Tibial nerve (tissue), 4 donors: Measurements from ENCODE around the gene SYT5. TPM values are rescaled to one million over a fixed set of nuclear protein-coding genes. Genes with fewer than 3 reads are reported as not detected.
A peak's percentile ranks its signal among the peaks of the same experiment; 100 is the strongest.

Source experiments
- DNase-seq, 2 donors: peaks; one replicate each; pipeline ENCODE4 v3.0.0-alpha.2; 2019; ENCODE audit warnings: low spot score in 2 of 2
- H3K27ac ChIP-seq, 4 donors: fragments of 200-600 bp; sonication (generic) in 3 of 4; one replicate each; pipeline ENCODE4 v1.5.1; 2017 to 2019; ENCODE audit warnings: mild to moderate bottlenecking in 1 of 4
- H3K27me3 ChIP-seq, 2 donors: fragments of 200-600 bp; sonication (generic) in 1 of 2; one replicate each; pipeline versions ENCODE4 v1.5.1 to v1.6.0; 2017 to 2019
- H3K36me3 ChIP-seq, 3 donors: fragments of 200-600 bp; sonication (generic); one replicate each; pipeline ENCODE4 v1.5.1; 2018 to 2019
- H3K4me1 ChIP-seq, 4 donors: fragments of 200-600 bp; sonication (generic) in 3 of 4; one replicate each; pipeline ENCODE4 v1.5.1; 2017 to 2019
- H3K4me3 ChIP-seq, 4 donors: fragments of 200-600 bp; sonication (generic) in 3 of 4; one replicate each; pipeline ENCODE4 v1.5.1; 2017 to 2019; ENCODE audit warnings: mild to moderate bottlenecking in 1 of 4, moderate library complexity in 1 of 4
- H3K9me3 ChIP-seq, 4 donors: fragments of 200-600 bp; sonication (generic) in 3 of 4; one replicate each; pipeline ENCODE4 v1.5.1; 2017 to 2019
- CTCF ChIP-seq, 5 experiments: fragments of 200-600 bp in 3 of 5; fragments of 450-650 bp in 2 of 5; sonication (generic) in 3 of 5; IDR thresholded peaks; one replicate each; pipeline ENCODE4 v1.5.1; 2016 to 2019; ENCODE audit warnings: antibody characterized with exemption in 5 of 5, mild to moderate bottlenecking in 3 of 5, moderate library complexity in 2 of 5
- EP300 ChIP-seq, 2 donors: sonication (generic); formaldehyde crosslinking; IDR thresholded peaks; one replicate each; pipeline ENCODE4 v1.6.1; 2017; ENCODE audit warnings: antibody characterized with exemption in 2 of 2, mild to moderate bottlenecking in 1 of 2
- POLR2A ChIP-seq, 2 donors: fragments of 450-650 bp; IDR thresholded peaks; one replicate each; pipeline ENCODE4 v1.6.1; 2017; ENCODE audit warnings: antibody characterized with exemption in 2 of 2, mild to moderate bottlenecking in 2 of 2, moderate library complexity in 2 of 2
- WGBS, 2 donors: methylation state at CpG; one replicate each; pipeline ENCODE4 v1.1.5; 2018; 5-methylcytosine and 5-hydroxymethylcytosine counted together
- total RNA-seq, 4 donors: library from RNA; depleted of rRNA; stranded (reverse); fragments of >200 nt; gene quantifications; one replicate each; pipeline ENCODE4 v1.1.0, GENCODE V29; 2016

Gene SYT5
- total RNA-seq, 4 donors from 2014 or later = not detected

- no peak for DNase-seq
- Histone ChIP-seq H3K9me3 (no peaks in the 10 kb centered on the region), H3K27me3 (peaks cover 0 to 99% of the 10 kb centered on the region in 2 donors), H3K36me3 (no peaks in the 10 kb centered on the region), H3K4me1 (peaks cover 0 to 31% (median 9%) of the 10 kb centered on the region in 4 donors), H3K4me3 (no peak overlapping the region), H3K27ac (no peak overlapping the region)
- 66 to 70% methylated on average over 4 of the region's 4 CpGs for WGBS, 2 donors
- TF ChIP-seq POLR2A (IDR thresholded peaks at IDR 0.05) (no peak), EP300 (IDR thresholded peaks at IDR 0.05) (no peak), CTCF (IDR thresholded peaks at IDR 0.05) (no peak)
These were observed 11.0 kb downstream of the SYT5 start for GRCh38 chr19:55169136-55169535.

- peaks cover 0 to 16% (median 2%) of the 10 kb centered on the region in 4 donors for H3K4me1 ChIP-seq
- peak; percentile 41 to 69 for DNase-seq
- H3K9me3 ChIP-seq = no peaks in the 10 kb centered on the region
- H3K27me3 ChIP-seq = peaks cover 0 to 99% of the 10 kb centered on the region in 2 donors
- no peak within 1 kb of the TSS for H3K27ac ChIP-seq
- peak within 1 kb of the TSS in 3 of 4 donors; percentile 28 to 45 (median 39) for H3K4me3 ChIP-seq
- TF ChIP-seq POLR2A (IDR thresholded peaks at IDR 0.05) = no peak
- no peak for TF ChIP-seq EP300 (IDR thresholded peaks at IDR 0.05)
- no peak for TF ChIP-seq CTCF (IDR thresholded peaks at IDR 0.05)
- WGBS, 2 donors = 2 to 3% methylated on average over 33 of the region's 33 CpGs
- H3K36me3 ChIP-seq = no peaks in the 10 kb centered on the region
These were observed 13.4 kb downstream of the SYT5 start, which contains the start of gene DNAAF3 for GRCh38 chr19:55166530-55167268. DNAAF3 (minus strand) TSS chr19:55166613; CDS start chr19:55166413, 200 bp downstream.

- peaks cover 0 to 99% of the 10 kb centered on the region in 2 donors for H3K27me3 ChIP-seq
These were observed 14.0 kb downstream of the SYT5 start for GRCh38 chr19:55165952-55166529.

GRCh38 chr19:55161571-55162322, 18.3 kb downstream of the SYT5 start:
- TF ChIP-seq CTCF (IDR thresholded peaks at IDR 0.05) = no peak
- no peak for TF ChIP-seq EP300 (IDR thresholded peaks at IDR 0.05)
- TF ChIP-seq POLR2A (IDR thresholded peaks at IDR 0.05) = no peak
- peaks cover 0 to 99% of the 10 kb centered on the region in 2 donors for H3K27me3 ChIP-seq
- WGBS, 2 donors = 29 to 31% methylated on average over 47 to 61 of the region's 61 CpGs
- no peak overlapping the region for H3K4me3 ChIP-seq
- no peaks in the 10 kb centered on the region for H3K9me3 ChIP-seq
- no peak for DNase-seq
- H3K27ac ChIP-seq = no peak overlapping the region
- H3K36me3 ChIP-seq = no peaks in the 10 kb centered on the region
- peaks cover 0 to 32% (median 2%) of the 10 kb centered on the region in 4 donors for H3K4me1 ChIP-seq

More at GRCh38 chr19:55165952-55166529, 14.0 kb downstream of the SYT5 start:
- TF ChIP-seq EP300 (IDR thresholded peaks at IDR 0.05) (no peak), POLR2A (IDR thresholded peaks at IDR 0.05) (no peak), CTCF (IDR thresholded peaks at IDR 0.05) (no peak)
- no peak for DNase-seq
- Histone ChIP-seq H3K4me1 (peaks cover 0 to 17% (median 2%) of the 10 kb centered on the region in 4 donors), H3K4me3 (peak overlapping the region in 3 of 4 donors; percentile 28 to 45 (median 39)), H3K9me3 (no peaks in the 10 kb centered on the region), H3K36me3 (no peaks in the 10 kb centered on the region), H3K27ac (no peak overlapping the region)
- 1 to 2% methylated on average over 30 to 33 of the region's 34 CpGs for WGBS, 2 donors
